Measurements from ENCODE around the gene LDLR.

LDLR gene

DNA sequence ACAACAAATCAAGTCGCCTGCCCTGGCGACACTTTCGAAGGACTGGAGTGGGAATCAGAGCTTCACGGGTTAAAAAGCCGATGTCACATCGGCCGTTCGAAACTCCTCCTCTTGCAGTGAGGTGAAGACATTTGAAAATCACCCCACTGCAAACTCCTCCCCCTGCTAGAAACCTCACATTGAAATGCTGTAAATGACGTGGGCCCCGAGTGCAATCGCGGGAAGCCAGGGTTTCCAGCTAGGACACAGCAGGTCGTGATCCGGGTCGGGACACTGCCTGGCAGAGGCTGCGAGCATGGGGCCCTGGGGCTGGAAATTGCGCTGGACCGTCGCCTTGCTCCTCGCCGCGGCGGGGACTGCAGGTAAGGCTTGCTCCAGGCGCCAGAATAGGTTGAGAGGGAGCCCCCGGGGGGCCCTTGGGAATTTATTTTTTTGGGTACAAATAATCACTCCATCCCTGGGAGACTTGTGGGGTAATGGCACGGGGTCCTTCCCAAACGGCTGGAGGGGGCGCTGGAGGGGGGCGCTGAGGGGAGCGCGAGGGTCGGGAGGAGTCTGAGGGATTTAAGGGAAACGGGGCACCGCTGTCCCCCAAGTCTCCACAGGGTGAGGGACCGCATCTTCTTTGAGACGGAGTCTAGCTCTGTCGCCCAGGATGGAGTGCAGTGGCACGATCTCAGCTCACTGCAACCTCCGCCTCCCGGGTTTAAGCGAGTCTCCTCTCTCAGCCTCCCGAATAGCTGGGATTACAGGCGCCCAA is at the start of gene LDLR:
Gene LDLR (plus strand): TSS at position 210 of the 760 bp plus-strand sequence. CDS start 86 bp downstream, at position 296.
- DNase-seq (ENCODE audit: low read depth in 2 of 3, low spot score in 2 of 3) = peak; percentile 43 to 60 (median 58)

DNA sequence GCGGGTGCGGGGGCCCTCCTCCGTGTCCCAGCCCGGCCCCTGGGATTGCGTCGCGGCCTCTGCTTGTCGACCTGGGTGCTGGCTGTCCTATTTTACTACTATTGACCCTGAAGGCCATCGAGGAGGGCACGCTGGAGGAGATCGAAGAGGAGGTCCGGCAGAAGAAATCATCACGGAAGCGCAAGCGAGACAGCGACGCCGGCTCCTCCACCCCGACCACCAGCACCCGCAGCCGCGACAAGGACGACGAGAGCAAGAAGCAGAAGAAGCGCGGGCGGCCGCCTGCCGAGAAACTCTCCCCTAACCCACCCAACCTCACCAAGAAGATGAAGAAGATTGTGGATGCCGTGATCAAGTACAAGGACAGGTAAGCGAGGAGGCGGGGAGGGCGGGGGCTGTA is 48.1 kb upstream of the LDLR start:
- no peak for DNase-seq (ENCODE audit: low read depth in 2 of 3, low spot score in 2 of 3)

DNA sequence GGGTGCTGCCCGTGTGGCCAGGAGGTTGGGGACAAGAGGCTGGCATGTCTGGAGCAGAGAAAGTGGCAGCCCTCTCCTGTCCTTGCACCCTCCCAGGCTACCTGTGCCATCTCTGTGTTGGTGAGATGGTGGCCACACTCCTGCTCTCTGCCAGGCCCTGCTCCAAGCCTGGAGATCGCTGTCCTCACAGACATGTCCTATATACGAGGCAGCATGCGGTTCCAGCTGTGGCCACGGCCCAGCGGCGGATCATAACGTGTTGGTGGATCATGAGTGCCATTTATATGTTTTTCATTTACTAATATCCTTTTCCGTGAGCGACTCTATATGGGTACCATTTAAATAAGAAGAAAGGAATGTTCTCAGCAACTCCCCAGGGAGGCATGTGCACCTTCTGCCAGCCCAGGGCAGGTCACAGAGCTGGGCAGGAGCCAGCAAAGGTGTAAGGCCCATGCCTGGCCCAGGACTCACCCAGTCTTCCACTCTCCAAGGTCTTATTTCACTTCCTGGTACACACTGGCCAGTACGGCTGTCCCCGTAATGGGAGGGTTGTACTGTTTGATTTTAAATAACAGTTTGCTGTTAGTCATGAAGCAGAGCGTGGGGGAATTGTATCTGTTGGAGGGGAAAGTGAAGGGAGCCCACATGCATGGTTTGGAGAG is 47.2 kb upstream of the LDLR start:
- DNase-seq (ENCODE audit: low read depth in 2 of 3, low spot score in 2 of 3) = no peak

DNA sequence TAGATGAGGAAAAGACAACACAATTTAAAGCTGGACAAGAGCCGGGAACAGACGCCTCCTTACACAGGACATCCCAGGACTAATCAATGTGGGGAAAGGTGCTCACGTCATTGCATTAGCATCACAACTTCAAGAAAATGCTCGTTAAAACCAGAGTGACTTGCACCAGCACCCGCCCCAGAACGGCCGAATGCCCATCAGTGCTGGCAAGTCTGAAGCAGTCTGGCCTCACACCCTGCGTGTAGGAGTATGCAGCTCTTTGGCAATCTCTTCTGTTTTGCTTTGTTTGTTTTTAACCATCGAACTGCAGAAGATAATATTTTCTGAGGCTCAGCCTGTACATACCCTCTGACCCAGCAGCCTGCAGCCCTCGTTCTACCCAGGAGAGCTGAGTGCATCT is 44.8 kb upstream of the LDLR start:
- no peak for DNase-seq (ENCODE audit: low read depth in 2 of 3, low spot score in 2 of 3)

DNA sequence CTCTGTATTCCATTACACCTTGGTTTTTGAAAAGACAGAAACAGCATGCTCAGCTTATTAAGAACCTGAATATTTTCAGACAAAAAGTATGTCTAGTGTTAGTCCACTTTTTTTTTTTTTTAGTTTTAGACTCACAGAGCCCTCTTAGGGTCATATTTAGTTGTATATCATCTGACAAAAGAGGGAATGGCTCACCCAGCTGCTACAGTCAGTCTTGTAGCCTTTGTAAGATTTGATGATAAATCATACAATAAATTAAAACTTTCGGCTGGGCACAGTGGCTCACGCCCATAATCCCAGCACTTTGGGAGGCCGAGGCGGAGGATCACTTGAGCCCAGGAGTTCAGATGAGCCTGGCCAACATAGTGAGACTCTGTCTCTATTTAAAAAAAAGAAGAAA is 43.7 kb upstream of the LDLR start:
- DNase-seq (ENCODE audit: low read depth in 2 of 3, low spot score in 2 of 3) = no peak

DNA sequence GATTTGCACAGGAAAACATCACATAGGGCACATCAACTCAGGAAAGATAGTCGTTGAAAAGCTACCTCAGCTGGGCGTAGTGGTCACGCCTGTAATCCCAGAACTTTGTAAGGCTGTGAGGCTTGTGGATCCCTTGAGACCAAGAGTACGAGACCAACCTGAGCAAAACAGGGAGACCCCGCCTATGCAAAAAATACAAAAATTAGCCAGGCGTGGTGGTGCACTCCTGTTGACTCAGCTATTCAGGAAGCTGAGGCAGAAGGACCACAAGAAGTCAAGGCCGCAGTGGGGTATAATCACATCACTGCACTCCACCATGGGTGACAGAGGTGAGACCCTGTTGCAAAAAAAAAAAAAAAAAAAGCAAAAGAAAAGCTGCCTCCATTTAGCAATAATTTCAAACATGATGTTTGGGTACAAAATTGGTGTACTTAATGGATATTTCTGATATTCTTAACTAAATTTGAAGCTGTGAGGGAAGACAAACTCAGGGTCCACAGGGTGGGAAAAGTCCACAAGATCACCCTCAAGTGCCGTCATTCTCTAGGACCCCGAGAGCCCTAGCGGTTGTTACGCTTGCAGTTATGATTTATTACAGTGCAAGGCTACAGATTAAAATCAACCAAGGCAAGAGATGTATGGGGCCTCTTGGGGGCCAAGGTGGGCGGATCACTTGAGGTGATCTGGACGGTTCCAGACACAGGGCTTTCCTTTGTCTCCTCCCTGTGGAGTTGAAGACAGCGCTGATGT is 42.5 kb upstream of the LDLR start:
- DNase-seq (ENCODE audit: low read depth in 2 of 3, low spot score in 2 of 3) = no peak

DNA sequence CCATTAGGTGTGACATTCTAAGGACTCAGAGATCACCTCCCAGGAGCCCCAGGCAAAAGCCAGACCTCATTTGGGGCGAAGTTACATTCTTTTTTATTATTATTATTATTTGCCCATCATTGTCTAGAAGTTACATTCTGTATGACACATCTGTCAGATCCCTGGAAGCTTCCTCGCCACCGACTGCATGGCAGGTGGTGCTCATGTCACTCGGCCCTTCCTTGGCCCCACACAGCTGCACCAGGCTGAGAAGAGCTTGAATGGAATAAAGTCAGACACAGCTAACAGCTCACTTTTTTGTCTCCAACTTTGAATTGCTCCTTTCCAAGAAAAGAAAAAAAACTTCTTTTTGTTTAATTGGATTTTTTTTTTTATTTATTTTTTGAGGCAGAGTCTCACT is 41.4 kb upstream of the LDLR start:
- DNase-seq (ENCODE audit: low read depth in 2 of 3, low spot score in 2 of 3) = no peak

DNA sequence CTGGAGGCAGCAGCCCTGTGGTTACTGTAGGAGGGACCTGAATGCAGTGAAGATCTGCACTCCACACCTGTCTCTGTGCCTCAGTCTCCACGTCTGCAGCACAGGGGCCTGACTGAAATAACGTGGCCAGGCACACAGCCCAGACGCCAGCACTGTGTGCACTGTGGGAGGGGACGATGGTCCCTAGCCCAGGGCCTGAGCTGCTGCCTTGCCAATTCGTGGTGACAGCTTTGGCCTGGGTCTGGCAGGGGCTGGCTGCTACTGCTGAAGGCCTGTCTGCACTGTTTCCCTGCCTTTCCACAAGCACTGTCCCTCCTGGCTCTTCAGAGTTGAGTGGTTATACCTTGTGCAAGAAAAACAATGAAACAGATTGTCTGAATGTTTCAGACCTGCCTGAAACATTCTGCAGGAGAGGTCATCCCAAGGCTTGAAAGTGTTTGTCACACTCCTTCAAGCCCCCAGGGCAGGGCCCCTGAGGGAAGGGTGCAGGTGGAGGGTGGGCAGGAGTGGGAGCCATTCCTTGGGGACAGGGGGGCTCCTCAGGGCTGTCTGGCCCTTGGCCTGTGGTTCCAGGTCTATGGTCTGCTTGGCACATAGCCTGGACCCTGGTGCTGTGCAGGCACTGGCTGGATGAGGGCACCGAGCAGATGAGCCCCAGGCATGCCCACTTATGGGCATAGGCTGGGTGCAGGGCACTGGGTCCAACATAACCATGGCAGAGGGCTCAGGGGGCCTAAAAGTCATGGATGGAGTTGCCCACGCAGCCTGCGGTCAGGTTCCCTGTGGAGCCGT is 38.7 kb upstream of the LDLR start:
- no peak for DNase-seq (ENCODE audit: low read depth in 2 of 3, low spot score in 2 of 3)

DNA sequence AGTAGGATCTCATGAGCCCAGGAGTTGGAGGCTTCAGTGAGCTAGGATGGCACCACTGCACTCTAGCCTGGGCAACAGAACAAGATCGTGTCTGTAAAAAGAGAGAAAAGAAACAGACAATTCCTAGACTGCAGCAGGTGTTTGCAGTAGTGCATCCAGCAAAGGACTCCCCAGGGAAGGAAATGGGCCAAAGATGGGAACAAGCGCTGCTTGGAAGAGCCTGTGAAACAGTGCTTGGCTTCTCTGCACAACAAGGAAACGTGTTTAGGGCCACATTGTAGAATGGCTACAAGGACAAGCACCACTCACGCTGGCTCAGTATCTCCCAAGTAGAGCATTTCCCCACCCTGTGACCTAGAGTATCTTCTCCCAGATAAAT is 35.5 kb upstream of the LDLR start:
- DNase-seq (ENCODE audit: low read depth in 2 of 3, low spot score in 2 of 3) = no peak

DNA sequence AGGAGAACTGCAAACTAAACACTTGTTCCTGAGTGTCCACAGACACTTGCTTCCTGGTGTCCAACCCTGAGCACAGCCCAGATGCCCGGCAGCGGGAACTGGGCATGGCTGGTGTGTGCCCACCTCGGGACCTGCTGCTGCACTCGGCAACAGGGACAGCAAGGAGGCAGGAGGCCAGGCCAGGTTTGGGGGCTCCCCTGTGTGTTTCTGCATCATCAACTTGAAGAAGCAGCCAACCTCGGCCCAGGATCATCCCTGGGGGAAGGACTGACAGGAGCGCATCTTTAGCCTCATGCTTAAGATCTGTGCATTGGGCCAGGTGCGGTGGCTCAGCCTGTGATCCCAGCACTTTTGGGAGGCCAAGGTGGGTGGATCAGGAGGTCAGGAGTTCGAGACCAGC is 35.1 kb upstream of the LDLR start:
- no peak for DNase-seq (ENCODE audit: low read depth in 2 of 3, low spot score in 2 of 3)

DNA sequence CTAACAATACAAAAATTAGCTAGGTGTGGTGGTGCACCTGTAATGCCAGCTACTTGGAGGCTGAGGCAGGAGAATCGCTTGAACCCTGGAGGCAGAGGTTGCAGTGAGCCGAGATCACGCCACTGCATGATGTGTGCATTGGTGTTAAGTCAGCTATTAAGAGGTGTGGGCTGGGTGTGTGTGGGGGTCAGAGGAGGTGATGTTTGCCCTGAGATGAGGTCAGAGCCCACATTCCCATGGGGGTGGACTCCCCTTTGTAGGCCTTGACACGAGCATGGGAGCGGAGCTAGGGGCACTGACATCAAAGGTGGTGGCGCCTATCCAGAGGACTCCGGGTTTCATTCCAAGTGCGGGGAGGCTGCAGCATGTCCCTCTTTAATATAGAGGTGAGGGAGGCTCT is 34.6 kb upstream of the LDLR start:
- DNase-seq (ENCODE audit: low read depth in 2 of 3, low spot score in 2 of 3) = no peak

DNA sequence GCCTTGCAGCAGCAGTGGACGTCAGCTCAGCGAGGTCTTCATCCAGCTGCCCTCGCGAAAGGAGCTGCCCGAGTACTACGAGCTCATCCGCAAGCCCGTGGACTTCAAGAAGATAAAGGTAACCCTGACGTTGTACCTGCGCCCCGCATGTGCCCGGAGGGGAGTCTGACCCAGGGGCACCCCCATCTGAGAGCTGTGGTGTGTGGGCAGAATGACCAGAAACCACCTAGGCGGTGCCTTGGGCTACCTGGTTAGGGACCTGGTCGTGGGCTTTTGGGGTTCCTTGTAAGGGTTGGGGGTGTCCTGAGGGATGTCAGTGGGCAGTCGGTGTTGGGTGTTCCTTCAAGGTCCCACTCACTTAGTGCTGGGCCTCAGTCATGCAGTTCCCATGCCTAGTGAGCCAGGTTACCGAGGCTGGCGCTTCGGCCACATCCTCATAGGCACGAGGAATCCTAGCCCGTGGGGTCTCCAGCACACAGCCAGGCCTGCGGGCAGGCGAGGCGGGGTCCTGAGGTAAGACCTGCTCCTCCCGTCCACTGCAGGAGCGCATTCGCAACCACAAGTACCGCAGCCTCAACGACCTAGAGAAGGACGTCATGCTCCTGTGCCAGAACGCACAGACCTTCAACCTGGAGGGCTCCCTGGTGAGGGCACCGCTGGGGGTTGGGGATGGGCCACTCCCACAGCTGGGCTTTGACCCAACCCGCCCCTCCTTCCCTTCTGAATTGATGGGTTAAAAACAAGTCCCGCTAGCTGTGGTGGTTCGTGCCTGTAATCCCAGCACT is 30.8 kb upstream of the LDLR start:
- DNase-seq (ENCODE audit: low read depth in 2 of 3, low spot score in 2 of 3) = no peak

DNA sequence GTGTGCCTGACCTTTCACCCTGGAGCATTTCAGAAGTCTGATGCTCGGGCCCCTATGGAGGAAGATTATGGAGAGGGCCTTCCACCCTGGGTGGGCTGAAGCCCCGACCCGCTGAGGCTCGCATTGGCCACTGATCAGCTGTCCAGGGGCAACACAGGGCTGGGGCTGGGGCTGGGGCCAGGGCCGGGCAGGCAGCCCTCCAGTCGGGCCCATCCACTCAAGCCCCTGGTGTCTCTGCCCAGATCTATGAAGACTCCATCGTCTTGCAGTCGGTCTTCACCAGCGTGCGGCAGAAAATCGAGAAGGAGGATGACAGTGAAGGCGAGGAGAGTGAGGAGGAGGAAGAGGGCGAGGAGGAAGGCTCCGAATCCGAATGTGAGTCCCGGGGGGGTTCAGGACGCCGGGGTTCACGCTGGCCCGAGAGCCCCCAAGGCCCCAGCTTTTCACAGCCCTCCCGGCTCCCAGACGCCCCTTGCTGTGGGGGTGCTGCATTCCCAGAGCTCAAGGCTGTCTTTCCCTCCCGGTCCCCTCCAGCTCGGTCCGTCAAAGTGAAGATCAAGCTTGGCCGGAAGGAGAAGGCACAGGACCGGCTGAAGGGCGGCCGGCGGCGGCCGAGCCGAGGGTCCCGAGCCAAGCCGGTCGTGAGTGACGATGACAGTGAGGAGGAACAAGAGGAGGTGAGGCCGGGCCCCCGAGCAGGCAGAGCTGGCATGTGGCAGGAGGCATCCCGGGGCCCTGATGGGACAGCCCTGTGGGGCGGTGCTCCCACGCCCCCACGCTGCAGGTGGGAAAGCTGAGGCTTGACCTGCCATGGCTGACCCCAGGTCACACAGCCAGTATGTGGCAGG is 29.5 kb upstream of the LDLR start:
- no peak for DNase-seq (ENCODE audit: low read depth in 2 of 3, low spot score in 2 of 3)

DNA sequence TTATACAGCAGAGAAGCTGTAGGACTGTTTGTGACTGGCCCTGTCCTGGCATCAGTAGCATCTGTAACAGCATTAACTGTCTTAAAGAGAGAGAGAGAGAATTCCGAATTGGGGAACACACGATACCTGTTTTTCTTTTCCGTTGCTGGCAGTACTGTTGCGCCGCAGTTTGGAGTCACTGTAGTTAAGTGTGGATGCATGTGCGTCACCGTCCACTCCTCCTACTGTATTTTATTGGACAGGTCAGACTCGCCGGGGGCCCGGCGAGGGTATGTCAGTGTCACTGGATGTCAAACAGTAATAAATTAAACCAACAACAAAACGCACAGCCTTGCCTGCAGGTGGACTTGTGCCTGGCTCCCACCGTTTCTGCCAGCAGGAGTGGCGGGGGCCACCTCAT is 27.3 kb upstream of the LDLR start:
- DNase-seq (ENCODE audit: low read depth in 2 of 3, low spot score in 2 of 3) = no peak

DNA sequence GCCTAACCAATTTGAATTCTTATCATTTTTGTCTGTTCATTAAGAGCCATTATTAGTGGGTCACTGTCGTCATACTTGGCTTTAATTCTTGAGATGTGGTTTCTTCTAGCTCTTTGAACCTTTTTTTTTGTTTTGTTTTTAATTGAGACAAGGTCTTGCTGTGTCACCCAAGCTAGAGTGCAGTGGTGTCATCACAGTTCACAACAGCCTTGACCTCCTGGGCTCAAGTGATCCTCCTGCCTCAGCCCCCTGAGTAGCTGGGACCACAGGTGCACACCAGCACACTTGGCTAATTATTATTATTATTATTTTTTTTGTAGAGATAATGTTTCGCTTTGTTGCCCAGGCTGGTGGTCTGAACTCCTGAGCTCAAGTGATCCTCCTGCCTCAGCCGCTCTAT is 25.8 kb upstream of the LDLR start:
- DNase-seq (ENCODE audit: low read depth in 2 of 3, low spot score in 2 of 3) = no peak

DNA sequence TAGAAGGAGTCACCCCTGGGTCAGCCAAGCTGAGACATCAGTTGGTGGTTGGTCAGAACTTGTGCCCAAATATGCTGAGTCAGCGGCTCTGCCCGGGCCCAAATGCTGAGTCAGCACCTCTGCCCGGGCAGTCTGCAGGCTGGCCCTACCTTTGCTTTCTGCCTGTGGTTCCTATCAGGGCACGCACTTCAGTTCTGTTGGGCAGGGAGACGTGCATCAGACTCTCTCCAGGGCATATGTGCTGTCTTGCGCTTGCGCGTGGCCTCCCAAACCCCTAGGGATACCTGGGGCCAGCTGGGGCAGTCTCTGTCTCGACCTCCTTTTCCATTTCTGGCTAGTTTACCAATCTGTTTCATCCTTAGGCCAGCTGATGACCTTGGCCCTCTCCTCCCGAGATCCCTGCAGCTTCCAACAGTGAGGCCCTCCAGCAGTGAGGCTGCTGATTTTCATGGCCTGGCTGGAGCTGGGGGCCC is 24.4 kb upstream of the LDLR start:
- no peak for DNase-seq (ENCODE audit: low read depth in 2 of 3, low spot score in 2 of 3)

DNA sequence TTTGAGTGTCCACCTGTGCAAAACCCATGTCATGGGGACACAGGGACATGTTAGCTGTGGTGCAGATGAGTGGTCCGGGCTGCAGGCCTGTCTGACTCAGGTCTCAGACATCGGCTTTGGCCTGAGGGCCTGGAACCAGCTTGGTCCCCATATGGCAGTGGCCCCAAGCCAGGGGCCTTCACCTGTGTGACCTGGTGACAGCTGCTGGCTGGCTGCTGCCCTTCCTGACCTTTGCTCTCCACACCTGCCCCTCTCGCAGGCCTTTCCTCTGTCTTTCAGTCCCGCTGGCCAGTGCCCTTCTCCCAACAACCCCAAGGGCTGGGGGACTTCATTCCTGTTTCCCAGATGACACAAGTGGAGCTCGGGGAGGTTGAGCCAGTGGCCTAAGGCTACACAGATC is 22.9 kb upstream of the LDLR start:
- no peak for DNase-seq (ENCODE audit: low read depth in 2 of 3, low spot score in 2 of 3)

DNA sequence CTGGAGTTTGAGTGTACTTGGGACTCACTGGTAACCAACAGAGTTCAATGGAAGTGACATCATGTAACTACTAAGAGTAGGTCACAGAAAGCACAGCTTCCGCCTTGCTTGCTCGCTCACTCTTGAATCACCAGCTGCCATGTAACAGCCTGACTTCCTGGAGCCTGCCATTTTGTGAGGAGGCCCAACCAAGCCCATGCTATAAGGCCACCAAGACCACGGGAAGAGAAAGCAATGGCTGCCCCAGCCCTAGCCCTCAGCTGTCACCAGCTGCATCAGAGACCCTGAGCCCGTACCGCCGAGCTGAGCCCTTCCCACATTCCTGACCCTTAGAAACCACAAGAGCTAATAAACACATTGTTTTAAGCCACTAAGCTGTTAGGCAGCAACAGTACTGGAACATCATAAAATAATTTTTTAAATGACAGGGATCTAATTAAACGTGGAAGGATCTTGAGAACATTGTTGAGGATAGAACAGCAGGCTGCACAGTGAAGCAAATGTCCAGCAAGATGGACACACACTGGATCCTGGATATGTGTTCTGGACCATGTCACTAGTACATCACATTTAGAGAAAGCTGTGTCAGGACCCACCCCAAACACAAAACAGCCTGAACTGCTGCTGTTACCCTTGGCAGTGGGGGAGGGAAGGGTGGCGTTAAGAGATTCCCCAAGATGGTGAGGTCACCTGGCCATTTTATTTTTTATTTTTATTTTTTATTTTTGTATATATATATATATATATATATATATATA is 21.7 kb upstream of the LDLR start:
- no peak for DNase-seq (ENCODE audit: low read depth in 2 of 3, low spot score in 2 of 3)

DNA sequence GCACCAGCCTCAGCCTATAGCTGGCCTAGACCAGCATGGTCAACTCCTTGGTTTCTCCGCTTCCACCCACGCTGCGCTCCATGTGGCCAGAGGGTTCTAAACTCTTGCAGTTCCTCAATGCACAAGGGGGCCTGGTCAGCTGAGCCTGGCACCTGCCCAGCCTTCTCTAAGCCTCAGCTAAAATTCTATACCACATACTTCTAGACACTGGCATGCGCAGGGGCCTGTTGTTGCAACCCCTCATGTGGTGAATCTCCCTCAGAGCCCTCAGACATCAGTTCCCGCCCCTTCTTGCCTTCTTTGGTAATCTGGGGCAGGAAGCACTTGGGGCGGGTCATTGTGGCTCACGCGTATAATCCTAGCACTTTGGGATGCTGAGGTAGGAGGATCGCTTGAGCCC is 19.7 kb upstream of the LDLR start:
- DNase-seq (ENCODE audit: low read depth in 2 of 3, low spot score in 2 of 3) = no peak

Data from activated CD8-positive, alpha-beta memory T cell treated with anti-CD3 and anti-CD28 coated beads for 48 hours (primary cell).